Liver (tissue), 3 donors: ENCODE data around the gene SPATA1.

Experiments
- SP1 ChIP-seq: IDR thresholded peaks from 2 replicates; pipeline ENCODE4 v1.6.1; 2018; ENCODE audit warnings: antibody characterized with exemption, mild to moderate bottlenecking
- YY1 ChIP-seq: IDR thresholded peaks from 2 replicates; pipeline ENCODE4 v1.6.1; 2016; ENCODE audit warnings: antibody characterized with exemption, mild to moderate bottlenecking
- TF ChIP-seq, protein P1 (sequence below): fragments of 150-350 bp; IDR thresholded peaks from 2 replicates; pipeline ENCODE4 v1.5.1; 2017; ENCODE audit warnings: improper control_type of control experiment, low read depth, low read length; ENCODE audit not compliant: missing input control
- TF ChIP-seq, protein P2 (sequence below): IDR thresholded peaks from 2 replicates; pipeline ENCODE4 v1.6.1; 2016; ENCODE audit warnings: antibody characterized with exemption
- donor health status: healthy.
- donor health status: healthy.

DNA sequence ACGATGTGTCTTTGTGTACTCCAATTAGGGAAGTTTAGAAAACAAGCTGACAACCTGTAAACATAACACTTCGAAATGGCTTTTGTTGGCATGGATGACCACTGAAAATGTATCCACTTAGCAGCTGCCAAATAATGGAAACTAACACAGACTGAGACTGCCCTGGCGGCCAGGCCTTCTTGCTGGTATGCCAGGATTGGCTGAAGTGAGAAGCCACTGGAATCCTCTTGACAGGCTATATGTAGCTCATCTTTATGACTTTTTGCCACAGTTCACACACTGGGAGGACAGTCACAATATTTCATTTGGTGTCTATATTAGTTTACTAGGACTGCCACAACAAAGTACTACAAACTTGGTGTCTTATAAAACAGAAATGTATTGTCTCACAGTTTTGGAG is 80.9 kb downstream of the SPATA1 start:
- TF ChIP-seq, protein P1, sequence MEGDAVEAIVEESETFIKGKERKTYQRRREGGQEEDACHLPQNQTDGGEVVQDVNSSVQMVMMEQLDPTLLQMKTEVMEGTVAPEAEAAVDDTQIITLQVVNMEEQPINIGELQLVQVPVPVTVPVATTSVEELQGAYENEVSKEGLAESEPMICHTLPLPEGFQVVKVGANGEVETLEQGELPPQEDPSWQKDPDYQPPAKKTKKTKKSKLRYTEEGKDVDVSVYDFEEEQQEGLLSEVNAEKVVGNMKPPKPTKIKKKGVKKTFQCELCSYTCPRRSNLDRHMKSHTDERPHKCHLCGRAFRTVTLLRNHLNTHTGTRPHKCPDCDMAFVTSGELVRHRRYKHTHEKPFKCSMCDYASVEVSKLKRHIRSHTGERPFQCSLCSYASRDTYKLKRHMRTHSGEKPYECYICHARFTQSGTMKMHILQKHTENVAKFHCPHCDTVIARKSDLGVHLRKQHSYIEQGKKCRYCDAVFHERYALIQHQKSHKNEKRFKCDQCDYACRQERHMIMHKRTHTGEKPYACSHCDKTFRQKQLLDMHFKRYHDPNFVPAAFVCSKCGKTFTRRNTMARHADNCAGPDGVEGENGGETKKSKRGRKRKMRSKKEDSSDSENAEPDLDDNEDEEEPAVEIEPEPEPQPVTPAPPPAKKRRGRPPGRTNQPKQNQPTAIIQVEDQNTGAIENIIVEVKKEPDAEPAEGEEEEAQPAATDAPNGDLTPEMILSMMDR: no peak
- TF ChIP-seq, protein P2, sequence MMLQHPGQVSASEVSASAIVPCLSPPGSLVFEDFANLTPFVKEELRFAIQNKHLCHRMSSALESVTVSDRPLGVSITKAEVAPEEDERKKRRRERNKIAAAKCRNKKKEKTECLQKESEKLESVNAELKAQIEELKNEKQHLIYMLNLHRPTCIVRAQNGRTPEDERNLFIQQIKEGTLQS: no peak
- no peak for TF ChIP-seq SP1
- no peak for TF ChIP-seq YY1
